ENCODE data around the gene TMOD1. TPM values are rescaled to one million over a fixed set of nuclear protein-coding genes. Genes with fewer than 3 reads are reported as not detected.

TMOD1 gene
- total RNA-seq, 1 experiment from 2014 or later: 0.14 TPM

GRCh38 chr9:97627624-97628023, 126.2 kb downstream of the TMOD1 start:
- CTCF ChIA-PET: no interaction called here
- H3K27me3 Mint-ChIP-seq (ENCODE audit: unreplicated experiment): no peaks in the 10 kb centered on the region
- H3K27ac Mint-ChIP-seq (ENCODE audit: unreplicated experiment): no peak overlapping the region
- H3K4me1 Mint-ChIP-seq (ENCODE audit: low read depth, unreplicated experiment): peaks cover 9% of the 10 kb centered on the region
- DNase-seq: no peak
- no TSS peak for BruUV-seq (replicated peaks)
- H3K4me3 Mint-ChIP-seq (ENCODE audit: low read depth, unreplicated experiment): no peak overlapping the region
- intact Hi-C loops (cut with micrococcal nuclease; ENCODE audit: unreplicated experiment): no loop called here
- TF ChIP-seq, protein P1, sequence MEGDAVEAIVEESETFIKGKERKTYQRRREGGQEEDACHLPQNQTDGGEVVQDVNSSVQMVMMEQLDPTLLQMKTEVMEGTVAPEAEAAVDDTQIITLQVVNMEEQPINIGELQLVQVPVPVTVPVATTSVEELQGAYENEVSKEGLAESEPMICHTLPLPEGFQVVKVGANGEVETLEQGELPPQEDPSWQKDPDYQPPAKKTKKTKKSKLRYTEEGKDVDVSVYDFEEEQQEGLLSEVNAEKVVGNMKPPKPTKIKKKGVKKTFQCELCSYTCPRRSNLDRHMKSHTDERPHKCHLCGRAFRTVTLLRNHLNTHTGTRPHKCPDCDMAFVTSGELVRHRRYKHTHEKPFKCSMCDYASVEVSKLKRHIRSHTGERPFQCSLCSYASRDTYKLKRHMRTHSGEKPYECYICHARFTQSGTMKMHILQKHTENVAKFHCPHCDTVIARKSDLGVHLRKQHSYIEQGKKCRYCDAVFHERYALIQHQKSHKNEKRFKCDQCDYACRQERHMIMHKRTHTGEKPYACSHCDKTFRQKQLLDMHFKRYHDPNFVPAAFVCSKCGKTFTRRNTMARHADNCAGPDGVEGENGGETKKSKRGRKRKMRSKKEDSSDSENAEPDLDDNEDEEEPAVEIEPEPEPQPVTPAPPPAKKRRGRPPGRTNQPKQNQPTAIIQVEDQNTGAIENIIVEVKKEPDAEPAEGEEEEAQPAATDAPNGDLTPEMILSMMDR (IDR thresholded peaks at IDR 0.05; ENCODE audit: unreplicated experiment): no peak
- H3K36me3 Mint-ChIP-seq (ENCODE audit: insufficient read depth, unreplicated experiment): peaks cover 15% of the 10 kb centered on the region
- no peaks in the 10 kb centered on the region for H3K9me3 Mint-ChIP-seq (ENCODE audit: low read depth, unreplicated experiment)

DNA sequence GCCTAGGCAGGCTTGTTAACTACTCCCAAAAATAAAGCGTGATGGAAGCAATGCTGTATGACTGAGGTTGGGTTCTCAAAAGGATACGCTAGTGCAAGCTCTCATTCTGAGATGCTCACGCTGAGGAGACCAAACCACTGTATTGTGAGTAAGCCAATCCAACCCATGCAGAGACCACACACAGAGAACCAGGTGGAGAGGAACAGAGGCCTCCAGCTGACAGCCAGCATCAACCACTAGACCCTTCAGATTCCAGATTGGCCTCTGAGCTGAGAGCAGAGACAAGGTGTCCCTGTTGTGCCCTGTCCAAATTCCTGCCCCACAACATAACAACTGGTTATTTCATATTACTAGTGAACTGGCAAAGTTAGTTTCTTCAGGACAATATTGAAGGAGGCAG, 127.2 kb downstream of the TMOD1 start:
- Mint-ChIP-seq H3K4me1 (ENCODE audit: low read depth, unreplicated experiment) (peaks cover 9% of the 10 kb centered on the region), H3K27ac (ENCODE audit: unreplicated experiment) (no peak overlapping the region), H3K27me3 (ENCODE audit: unreplicated experiment) (no peaks in the 10 kb centered on the region), H3K36me3 (ENCODE audit: insufficient read depth, unreplicated experiment) (peaks cover 26% of the 10 kb centered on the region), H3K4me3 (ENCODE audit: low read depth, unreplicated experiment) (no peak overlapping the region), H3K9me3 (ENCODE audit: low read depth, unreplicated experiment) (no peaks in the 10 kb centered on the region)
- intact Hi-C loops (cut with micrococcal nuclease; ENCODE audit: unreplicated experiment): no loop called here
- no TSS peak for BruUV-seq (replicated peaks)
- CTCF ChIA-PET: no interaction called here
- TF ChIP-seq, protein P1 (IDR thresholded peaks at IDR 0.05; ENCODE audit: unreplicated experiment): no peak
- no peak for DNase-seq

DNA sequence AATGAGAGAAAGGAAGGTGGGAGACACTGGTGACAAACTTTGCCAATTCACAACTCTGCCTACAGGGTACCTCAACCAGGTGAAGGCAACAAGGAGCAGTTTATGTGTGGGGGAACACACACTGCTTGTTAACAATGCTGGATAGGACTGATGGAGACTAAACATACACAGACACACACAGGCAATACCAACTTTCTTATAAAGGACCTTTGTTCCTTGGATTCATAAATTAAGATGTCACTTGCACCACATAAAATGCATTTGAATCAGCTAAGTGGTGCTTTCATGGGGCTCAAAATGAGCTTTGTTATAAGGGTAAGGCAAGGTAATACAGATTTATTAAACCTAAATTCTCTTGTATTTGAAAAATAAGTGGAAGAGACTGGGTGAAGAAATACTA, 127.7 kb downstream of the TMOD1 start:
- H3K9me3 Mint-ChIP-seq (ENCODE audit: low read depth, unreplicated experiment): no peaks in the 10 kb centered on the region
- CTCF ChIA-PET: no interaction called here

GRCh38 chr9:97630591-97630990, 129.1 kb downstream of the TMOD1 start:
- no peak for DNase-seq
- H3K4me3 Mint-ChIP-seq (ENCODE audit: low read depth, unreplicated experiment): no peak overlapping the region
- TF ChIP-seq, protein P1 (IDR thresholded peaks at IDR 0.05; ENCODE audit: unreplicated experiment): no peak
- peaks cover 45% of the 10 kb centered on the region for H3K36me3 Mint-ChIP-seq (ENCODE audit: insufficient read depth, unreplicated experiment)
- BruUV-seq (replicated peaks): no TSS peak
- CTCF ChIA-PET: no interaction called here
- intact Hi-C loops (cut with micrococcal nuclease; ENCODE audit: unreplicated experiment): no loop called here
- no peak overlapping the region for H3K27ac Mint-ChIP-seq (ENCODE audit: unreplicated experiment)
- H3K27me3 Mint-ChIP-seq (ENCODE audit: unreplicated experiment): no peaks in the 10 kb centered on the region
- H3K4me1 Mint-ChIP-seq (ENCODE audit: low read depth, unreplicated experiment): peaks cover 9% of the 10 kb centered on the region
- no peaks in the 10 kb centered on the region for H3K9me3 Mint-ChIP-seq (ENCODE audit: low read depth, unreplicated experiment)

More for the DNA sequence above, 127.7 kb downstream of the TMOD1 start:
- no peak for DNase-seq
- TF ChIP-seq, protein P1 (IDR thresholded peaks at IDR 0.05; ENCODE audit: unreplicated experiment): no peak
- intact Hi-C loops (cut with micrococcal nuclease; ENCODE audit: unreplicated experiment): no loop called here
- no TSS peak for BruUV-seq (replicated peaks)
- Mint-ChIP-seq H3K27me3 (ENCODE audit: unreplicated experiment) (no peaks in the 10 kb centered on the region), H3K4me1 (ENCODE audit: low read depth, unreplicated experiment) (peaks cover 9% of the 10 kb centered on the region), H3K36me3 (ENCODE audit: insufficient read depth, unreplicated experiment) (peaks cover 31% of the 10 kb centered on the region), H3K27ac (ENCODE audit: unreplicated experiment) (no peak overlapping the region), H3K4me3 (ENCODE audit: low read depth, unreplicated experiment) (no peak overlapping the region)
